PFSK-1 (cell line): Measurements from ENCODE around the gene SCUBE2.

Source experiments
- FOXP2 ChIP-seq: optimal IDR thresholded peaks from 2 replicates; pipeline ENCODE3; 2011; ENCODE audit warnings: borderline replicate concordance, control low read depth, inconsistent platforms; ENCODE audit not compliant: insufficient read depth; ENCODE audit errors: extremely low read length, extremely low read depth
- POLR2AphosphoS5 ChIP-seq: IDR thresholded peaks from 2 replicates; pipeline ENCODE4 v1.6.1; 2012; ENCODE audit warnings: low read depth, mild to moderate bottlenecking, control low read depth, low read length, moderate library complexity
- REST ChIP-seq, 2 experiments: IDR thresholded peaks; 2 replicates each; pipeline versions ENCODE4 v1.6.1 to v1.8.0; 2011 to 2012; ENCODE audit warnings: low read depth in 2 of 2, low read length in 2 of 2, control low read depth in 1 of 2, inconsistent platforms in 1 of 2, mild to moderate bottlenecking in 1 of 2, moderate library complexity in 1 of 2; ENCODE audit not compliant: insufficient read depth in 1 of 2
- SIN3A ChIP-seq: IDR thresholded peaks from 2 replicates; pipeline ENCODE4 v1.6.1; 2012; ENCODE audit warnings: mild to moderate bottlenecking, low read length, moderate library complexity, borderline replicate concordance; ENCODE audit not compliant: insufficient read depth
- TAF1 ChIP-seq: IDR thresholded peaks from 2 replicates; pipeline ENCODE4 v1.6.1; 2012; ENCODE audit warnings: low read length, control low read depth, borderline replicate concordance; ENCODE audit not compliant: insufficient read depth

SCUBE2 gene

GRCh38 chr11:9004183-9004926, 87.0 kb downstream of the SCUBE2 start:
- TF ChIP-seq FOXP2, result no peak
- TF ChIP-seq SIN3A, result no peak
- no peak for TF ChIP-seq POLR2AphosphoS5
- TF ChIP-seq TAF1, result no peak

- TF ChIP-seq REST (IDR thresholded peaks at IDR 0.05; ENCODE audit: insufficient read depth in 1 of 2, low read depth in 2 of 2, low read length in 2 of 2) (no peak), SIN3A (no peak), TAF1 (no peak), POLR2AphosphoS5 (no peak), FOXP2 (no peak)
These were observed 87.7 kb downstream of the SCUBE2 start, which contains the start of gene NRIP3 for GRCh38 chr11:9003573-9004182. Gene NRIP3, minus strand, starts transcription at chr11:9004001. Its CDS starts 66 bp downstream, at chr11:9003935.

- TF ChIP-seq FOXP2 (no peak), REST (IDR thresholded peaks at IDR 0.05; ENCODE audit: insufficient read depth in 1 of 2, low read depth in 2 of 2, low read length in 2 of 2) (no peak)
These were observed 88.4 kb downstream of the SCUBE2 start for GRCh38 chr11:9002920-9003572.

- no peak for TF ChIP-seq TAF1
- no peak for TF ChIP-seq POLR2AphosphoS5
- TF ChIP-seq SIN3A, result no peak
- TF ChIP-seq FOXP2, result no peak
- TF ChIP-seq REST (IDR thresholded peaks at IDR 0.05; ENCODE audit: insufficient read depth in 1 of 2, low read depth in 2 of 2, low read length in 2 of 2), result no peak
These were observed 89.7 kb downstream of the SCUBE2 start for GRCh38 chr11:9001736-9002135.

- TF ChIP-seq REST (IDR thresholded peaks at IDR 0.05; ENCODE audit: insufficient read depth in 1 of 2, low read depth in 2 of 2, low read length in 2 of 2), result no peak
- TF ChIP-seq TAF1, result no peak
These were observed 93.4 kb downstream of the SCUBE2 start for GRCh38 chr11:8998017-8998416.
